Pulmonary artery endothelial cell (primary cell): ENCODE measurements around the gene KAT2A. TPM values are rescaled to one million over a fixed set of nuclear protein-coding genes. Genes with fewer than 3 reads are reported as not detected.

Source experiments
- DNase-seq: peaks from one replicate; pipeline ENCODE4 v3.0.0-alpha.2; 2011; ENCODE audit warnings: low read depth, low spot score
- total RNA-seq: library from RNA; depleted of rRNA; stranded (reverse); fragments of >200 nt; gene quantifications from 2 replicates; pipeline ENCODE4 v1.2.3, GENCODE V29; 2014

The KAT2A gene
- total RNA-seq, 1 donor from 2014 or later = 7.1 TPM

- peak; percentile 45 for DNase-seq
Measured at GRCh38 chr17:42116705-42117396, 4.3 kb downstream of the KAT2A start.

DNA sequence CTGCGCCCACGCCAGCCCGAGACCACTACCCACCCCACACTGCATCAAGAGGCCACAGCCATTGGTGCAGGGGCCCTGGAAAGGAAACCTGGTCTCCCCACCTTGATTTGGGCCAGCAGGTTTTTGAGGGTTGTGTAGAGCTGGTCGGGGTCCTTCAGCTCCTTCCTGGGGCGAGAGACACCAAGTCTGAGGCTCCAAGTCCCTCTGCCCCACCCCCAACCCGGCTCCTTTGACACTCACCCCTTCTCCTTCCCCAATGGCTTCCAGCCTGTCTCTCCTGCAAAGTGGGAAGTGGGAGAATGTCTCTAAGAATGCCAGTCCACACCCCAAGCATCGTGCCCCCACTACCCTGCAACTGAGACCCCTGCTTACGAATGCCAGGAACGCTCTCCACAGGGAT is 7.0 kb downstream of the KAT2A start:
- DNase-seq = no peak

DNA sequence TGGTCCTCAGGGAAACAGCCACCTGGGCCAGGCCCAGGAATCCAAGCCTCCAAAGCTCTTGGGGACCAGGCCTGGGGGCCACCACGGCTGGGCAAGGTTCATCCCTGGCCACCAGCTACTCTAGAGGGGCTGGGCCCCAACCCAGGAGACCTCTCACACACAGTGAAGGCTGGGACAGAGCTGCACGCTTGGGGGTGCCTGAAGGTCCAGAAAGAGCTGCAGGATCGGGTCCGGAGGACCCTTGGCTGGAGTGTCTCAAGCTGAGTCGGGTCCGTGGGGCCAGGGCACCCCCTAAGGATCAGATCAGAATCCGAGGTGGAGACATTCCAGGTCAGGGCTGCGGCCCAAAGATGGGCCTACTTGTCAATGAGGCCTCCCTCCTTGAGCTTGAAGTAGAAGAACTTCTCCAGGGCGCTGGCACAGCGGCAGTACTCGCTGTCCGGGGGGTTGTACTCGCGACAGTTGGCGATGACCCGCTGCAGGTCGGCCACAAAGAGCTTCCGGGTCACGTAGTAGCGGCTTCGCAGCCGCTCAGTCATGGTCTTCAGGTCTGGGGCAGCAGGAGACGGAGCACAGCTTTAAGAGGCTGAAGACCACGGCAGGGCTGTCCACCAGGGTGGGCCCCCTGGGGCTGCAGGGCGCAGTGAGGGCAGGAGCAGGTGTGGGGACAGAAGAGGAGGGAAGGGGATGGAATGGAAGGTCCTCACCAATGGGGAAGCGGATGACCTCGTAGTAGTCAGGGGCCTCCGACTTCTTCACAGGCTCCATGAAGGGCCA is 7.7 kb downstream of the KAT2A start:
- no peak for DNase-seq

DNA sequence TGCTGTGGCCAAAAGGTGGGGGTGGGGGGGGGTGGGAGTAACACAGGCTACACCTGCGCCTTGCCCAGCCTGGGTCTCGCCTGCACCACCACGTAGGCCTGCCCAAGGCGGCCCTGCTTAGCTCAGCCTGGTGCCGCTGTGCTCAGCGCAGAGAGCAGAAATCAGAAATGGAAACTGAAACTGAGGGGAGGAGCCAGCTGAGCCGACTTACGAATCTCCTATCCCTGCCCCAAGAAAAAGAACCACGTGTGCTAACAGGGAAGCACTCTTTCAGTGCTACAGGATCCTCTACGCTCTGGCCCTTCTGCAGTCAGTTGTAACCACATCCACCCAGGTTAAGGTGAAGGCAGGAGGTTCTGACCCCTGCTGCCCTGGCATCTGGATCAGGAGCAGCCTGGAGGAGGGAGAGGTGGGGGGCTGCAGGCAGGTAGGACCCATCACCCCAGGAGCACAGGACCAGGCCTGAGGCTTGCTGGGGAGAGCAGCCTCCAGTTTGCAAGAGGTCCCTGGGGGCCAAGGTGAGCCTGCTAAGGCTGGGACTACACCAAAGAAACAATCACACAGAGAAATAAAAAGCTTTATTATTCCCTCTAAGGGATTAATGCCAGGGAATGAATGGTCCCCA is 8.5 kb downstream of the KAT2A start, which contains the start of gene DHX58:
DHX58 (minus strand) TSS at position 163 of the 625 bp plus-strand sequence. CDS start 822 bp downstream, outside the sequence.
- DNase-seq = peak; percentile 75

GRCh38 chr17:42111871-42112551 is 9.2 kb downstream of the KAT2A start:
- no peak for DNase-seq

GRCh38 chr17:42111265-42111636 is 9.9 kb downstream of the KAT2A start:
- DNase-seq = no peak

- DNase-seq = no peak
Measured at GRCh38 chr17:42110301-42111264, 10.6 kb downstream of the KAT2A start.

- DNase-seq = no peak
Measured at GRCh38 chr17:42109086-42109485, 12.1 kb downstream of the KAT2A start.

DNA sequence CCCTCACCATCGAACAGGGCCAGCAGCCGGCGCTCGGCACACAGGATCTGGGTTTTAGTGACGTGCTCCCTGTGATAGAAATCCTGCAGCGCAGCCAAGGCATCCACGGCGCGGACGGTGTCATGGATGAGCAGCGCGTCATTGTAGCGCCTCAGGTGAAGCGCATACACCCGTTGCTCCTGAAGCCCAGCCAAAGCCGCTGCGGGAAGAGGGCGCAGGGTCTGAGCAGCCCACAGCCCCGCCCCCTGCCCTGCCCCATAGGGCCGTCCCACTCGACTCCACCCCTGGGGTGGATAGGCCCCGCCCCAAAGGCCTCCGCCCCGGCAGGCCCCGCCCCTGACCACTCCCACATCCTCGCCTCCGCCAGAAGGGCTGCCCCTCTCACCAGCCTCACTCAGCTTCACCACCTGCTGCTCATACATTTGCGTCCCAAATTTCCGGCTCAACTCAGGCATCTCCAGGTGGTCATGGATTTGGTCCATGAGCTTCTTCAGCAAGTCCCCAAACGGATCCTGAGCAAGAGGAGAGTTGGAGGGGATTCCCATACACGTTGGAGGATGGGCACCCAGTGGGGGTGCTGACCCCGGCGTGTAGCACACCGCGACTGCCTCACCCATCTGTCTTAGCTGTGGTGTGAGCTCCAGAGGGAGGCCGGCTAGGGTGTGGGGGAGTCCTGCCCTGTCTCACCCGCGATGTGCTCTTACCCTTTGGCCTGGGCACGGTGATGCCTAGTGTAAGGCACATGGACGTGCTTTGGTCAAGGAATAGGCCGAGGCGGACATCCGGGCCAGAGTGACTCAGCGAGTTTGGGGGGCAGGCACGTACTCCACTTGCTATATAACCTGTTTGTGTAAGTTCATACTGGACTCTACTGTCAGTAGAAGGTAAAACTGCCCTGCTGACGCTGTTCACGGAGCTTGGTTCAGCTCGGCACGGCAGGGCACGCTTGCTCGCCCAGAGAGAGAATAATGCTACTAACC is 13.3 kb downstream of the KAT2A start:
- no peak for DNase-seq

GRCh38 chr17:42107124-42107523 is 14.0 kb downstream of the KAT2A start:
- no peak for DNase-seq

DNA sequence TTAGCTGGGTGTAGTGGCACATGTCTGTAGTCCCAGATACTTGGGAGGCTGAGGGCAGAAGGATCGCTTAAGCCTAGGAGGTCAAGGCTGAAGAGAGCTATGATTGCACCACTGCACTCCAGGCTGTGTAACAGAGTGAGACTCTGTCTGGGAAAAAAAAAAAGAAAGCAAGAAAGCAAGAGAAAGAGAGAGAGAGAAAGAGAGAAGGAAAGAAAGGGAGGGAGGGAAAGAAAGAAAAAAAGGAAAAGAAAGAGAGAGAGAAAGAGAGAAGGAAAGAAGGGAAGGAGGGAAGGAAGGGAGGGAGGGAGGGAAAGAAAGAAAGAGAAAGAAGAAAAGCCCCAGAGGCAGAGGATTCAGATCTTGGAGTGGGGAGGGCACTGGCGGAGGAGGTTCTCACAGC is 15.2 kb downstream of the KAT2A start:
- no peak for DNase-seq

DNA sequence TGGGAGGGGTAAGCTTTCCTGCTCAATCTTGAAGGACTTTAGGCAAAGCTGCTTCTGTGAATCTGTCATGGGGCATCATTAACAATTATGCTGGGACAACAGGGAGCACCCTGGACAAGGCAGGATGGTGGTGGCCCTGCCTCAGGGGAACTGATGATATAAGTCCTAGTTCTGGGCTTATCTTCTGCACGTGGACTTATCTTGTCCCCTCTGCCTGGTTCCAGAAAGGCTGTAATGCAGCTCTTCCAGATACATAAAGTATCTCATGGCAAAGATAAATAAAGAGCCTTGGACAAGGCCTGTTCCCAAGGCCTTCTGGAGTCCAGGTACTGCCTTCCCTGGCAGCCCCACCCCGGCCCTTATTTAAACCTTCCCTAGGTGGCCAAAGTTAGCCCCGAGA is 16.9 kb downstream of the KAT2A start:
- DNase-seq = no peak

- no peak for DNase-seq
Measured at GRCh38 chr17:42103221-42103954, 17.8 kb downstream of the KAT2A start.

DNA sequence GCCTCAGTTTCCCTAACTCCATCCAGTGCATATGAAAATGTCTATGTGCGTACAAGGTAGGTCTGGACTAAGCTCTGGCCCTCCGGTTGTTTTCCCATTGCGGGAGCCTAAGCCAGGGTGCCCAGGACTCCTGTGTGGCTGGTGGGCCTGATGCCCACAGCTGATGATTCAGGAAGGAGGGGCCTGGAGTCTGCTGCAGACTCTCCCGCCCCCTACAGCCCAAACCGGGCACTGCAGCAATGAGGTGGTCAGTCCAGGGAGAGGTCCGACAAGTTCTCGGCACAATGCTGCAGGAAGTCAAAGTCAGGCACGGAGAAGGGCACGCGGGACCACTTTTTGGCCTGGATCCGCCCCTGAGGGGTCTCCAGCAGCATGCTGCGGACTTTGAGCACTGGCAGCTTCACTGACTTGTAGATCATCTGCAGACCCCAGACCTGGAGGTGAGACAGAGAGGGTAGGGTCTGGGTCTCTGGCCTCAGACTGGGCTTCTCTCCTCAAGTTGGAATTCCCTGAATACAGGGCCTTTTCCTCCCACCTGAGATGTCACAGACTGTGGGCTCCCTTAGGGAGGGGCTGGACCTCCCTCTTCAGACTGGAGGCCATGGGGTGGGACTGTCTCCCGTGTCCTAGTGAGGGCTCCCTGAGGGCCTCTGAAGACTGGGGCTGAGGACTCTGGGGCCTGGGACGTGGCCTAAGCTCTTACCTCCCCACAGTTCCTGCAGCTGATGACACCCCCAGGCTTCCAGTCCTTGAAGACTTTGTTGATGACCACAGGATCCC is 19.5 kb downstream of the KAT2A start:
- DNase-seq = peak; percentile 36

GRCh38 chr17:42098730-42099399 is 22.3 kb downstream of the KAT2A start:
- DNase-seq = no peak

DNA sequence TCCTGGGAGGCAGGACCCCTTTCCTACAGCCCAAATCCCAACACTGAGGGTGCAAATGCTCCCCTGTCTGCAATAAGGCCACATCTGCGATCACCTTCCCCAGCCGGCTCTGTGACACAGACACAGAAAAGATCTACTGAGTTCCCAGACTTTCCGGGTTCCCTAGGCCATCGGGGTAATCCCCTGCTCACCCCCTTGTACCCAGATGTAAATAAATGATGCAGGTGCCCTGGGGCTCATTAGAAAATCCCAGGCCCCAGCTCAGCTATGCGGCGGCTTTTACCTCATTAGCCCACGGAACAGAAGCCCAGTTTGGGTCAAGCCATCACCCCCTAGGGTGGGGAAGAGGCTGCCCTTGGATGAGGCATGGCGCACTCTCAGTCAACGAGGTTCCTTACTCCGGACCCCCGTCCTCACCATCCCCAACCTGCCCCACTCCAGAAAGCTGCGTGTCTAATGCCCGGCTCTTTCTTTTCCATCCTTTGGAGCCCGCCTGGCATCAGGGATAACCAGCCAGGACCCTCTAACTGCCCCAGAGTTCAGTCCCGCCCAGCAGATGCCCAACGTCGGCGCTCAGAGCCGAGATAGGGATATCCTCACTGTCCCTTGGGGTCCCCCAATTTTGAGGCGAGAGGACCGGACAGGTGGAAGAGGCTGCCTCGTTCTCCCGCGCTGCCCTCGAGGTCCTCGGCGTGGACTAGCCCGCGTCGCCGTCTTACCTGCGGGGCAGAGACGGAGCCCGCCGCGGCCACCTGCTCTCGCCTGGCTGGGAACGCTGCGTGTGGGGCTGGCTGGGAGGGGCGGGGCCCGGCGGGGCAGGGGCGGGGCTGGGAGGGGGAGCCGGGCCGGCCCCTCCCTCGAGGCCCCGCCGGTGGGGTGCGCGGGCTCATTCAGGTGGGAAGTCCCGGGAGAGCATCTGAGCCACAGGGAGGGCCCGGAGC is 23.2 kb downstream of the KAT2A start, which contains the start of gene ZNF385C:
ZNF385C (minus strand) TSS at position 783 of the 941 bp plus-strand sequence. CDS start 35,417 bp downstream, outside the sequence.
- no peak for DNase-seq
